ENCODE measurements around the gene CYP26B1. TPM values are rescaled to one million over a fixed set of nuclear protein-coding genes. Genes with fewer than 3 reads are reported as not detected.

Gene CYP26B1
- total RNA-seq, 2 donors from 2014 or later, result 6.0 to 20.8 TPM

DNA sequence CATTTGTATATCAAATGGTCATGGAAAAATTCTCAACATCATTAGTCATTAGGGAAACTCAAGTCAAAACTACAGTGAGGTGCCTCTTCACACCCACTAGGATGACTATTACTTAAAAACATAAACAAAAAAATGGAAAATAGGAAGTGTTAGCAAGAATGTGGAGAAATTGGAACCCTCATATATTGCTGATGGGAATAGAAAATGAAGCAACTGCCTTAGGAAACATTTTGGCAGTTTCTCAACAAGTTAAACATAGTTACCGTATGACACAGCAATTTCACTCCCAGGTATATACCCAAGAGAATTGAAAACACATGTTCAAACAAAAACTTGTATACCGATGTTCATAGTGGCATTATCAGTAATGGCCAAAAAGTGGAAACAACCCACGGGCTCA, 18.1 kb upstream of the CYP26B1 start:
- Histone ChIP-seq H3K4me3 (no peak overlapping the region), H3K9me3 (no peaks in the 10 kb centered on the region), H3K27ac (no peak overlapping the region), H3K36me3 (no peaks in the 10 kb centered on the region), H3K27me3 (replicated peaks; ENCODE audit: insufficient read depth) (no peaks in the 10 kb centered on the region), H3K4me1 (ENCODE audit: control insufficient read depth in 1 of 2, low read depth in 2 of 2) (no peaks in the 10 kb centered on the region)
- TF ChIP-seq, protein P1, sequence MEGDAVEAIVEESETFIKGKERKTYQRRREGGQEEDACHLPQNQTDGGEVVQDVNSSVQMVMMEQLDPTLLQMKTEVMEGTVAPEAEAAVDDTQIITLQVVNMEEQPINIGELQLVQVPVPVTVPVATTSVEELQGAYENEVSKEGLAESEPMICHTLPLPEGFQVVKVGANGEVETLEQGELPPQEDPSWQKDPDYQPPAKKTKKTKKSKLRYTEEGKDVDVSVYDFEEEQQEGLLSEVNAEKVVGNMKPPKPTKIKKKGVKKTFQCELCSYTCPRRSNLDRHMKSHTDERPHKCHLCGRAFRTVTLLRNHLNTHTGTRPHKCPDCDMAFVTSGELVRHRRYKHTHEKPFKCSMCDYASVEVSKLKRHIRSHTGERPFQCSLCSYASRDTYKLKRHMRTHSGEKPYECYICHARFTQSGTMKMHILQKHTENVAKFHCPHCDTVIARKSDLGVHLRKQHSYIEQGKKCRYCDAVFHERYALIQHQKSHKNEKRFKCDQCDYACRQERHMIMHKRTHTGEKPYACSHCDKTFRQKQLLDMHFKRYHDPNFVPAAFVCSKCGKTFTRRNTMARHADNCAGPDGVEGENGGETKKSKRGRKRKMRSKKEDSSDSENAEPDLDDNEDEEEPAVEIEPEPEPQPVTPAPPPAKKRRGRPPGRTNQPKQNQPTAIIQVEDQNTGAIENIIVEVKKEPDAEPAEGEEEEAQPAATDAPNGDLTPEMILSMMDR (IDR thresholded peaks at IDR 0.05), result no peak
- DNase-seq (ENCODE audit: low spot score) (no peak), ATAC-seq (ENCODE audit: insufficient number of reproducible peaks, low FRiP score, low read depth) (no peak)

DNA sequence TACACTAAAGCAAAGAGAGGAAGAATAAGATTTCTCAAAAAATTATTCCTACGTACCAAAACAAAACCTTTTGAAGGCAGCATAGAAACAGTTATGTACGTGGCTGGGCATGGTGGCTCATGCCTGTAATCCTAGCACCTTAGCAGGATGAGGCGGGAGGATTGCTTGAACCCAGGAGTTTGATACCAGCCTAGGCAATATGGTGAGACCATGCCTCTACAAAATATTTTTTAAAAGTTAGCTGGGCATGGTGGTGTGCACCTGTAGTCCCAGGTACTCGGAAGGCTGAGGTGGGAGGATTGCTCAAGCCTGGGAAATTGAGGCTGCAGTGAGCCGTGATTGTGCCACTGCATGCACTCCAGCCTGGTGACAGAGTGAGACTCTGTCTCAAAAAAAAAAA, 14.9 kb upstream of the CYP26B1 start:
- Histone ChIP-seq H3K9me3 (no peaks in the 10 kb centered on the region), H3K27me3 (replicated peaks; ENCODE audit: insufficient read depth) (no peaks in the 10 kb centered on the region), H3K27ac (no peak overlapping the region), H3K4me1 (ENCODE audit: control insufficient read depth in 1 of 2, low read depth in 2 of 2) (no peaks in the 10 kb centered on the region), H3K36me3 (no peaks in the 10 kb centered on the region), H3K4me3 (no peak overlapping the region)
- ATAC-seq (ENCODE audit: insufficient number of reproducible peaks, low FRiP score, low read depth) (no peak), DNase-seq (ENCODE audit: low spot score) (no peak)
- TF ChIP-seq, protein P1 (IDR thresholded peaks at IDR 0.05), result no peak

DNA sequence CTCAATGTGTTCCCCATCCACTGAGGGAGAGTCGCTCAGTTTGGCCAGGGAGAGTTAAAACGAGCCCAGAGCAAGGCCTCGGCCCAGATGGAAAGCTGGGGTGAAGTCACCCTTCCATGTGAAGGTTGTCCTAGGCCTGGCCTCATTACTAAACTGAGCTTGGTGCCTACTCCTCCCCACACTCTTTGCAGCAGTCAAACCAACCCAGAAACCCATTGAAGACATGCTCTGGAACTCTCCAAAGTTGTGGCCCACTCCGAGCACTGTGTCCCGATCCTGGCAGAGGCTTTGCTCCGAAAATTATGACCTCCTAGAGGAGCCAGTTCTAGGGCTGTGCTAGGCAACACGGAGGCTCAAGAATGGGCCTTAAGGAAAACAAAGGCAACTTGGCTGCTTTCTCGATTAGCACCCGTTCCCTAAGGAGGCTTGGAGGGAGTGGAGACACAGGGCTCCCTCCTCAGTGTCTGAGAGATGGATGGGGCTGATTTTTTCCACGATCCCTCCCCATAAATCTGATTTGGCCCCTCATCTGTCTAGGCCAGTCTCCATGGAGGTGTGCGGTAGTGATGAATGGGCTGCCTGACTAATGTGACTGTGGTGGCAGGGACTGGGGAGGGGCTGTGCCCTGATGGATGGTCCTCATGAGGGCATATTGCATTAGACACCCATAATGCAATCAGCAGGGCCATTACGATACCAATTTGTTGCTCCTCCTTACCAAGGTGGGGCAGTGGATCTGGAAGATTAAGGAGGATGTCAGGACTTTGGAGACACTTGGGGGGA, 11.7 kb upstream of the CYP26B1 start:
- no peak overlapping the region for H3K27ac ChIP-seq
- no peaks in the 10 kb centered on the region for H3K27me3 ChIP-seq (replicated peaks; ENCODE audit: insufficient read depth)
- H3K36me3 ChIP-seq, result no peaks in the 10 kb centered on the region
- no peak overlapping the region for H3K4me3 ChIP-seq
- DNase-seq (ENCODE audit: low spot score) (no peak), ATAC-seq (ENCODE audit: insufficient number of reproducible peaks, low FRiP score, low read depth) (no peak)
- H3K9me3 ChIP-seq, result no peaks in the 10 kb centered on the region
- TF ChIP-seq, protein P1 (IDR thresholded peaks at IDR 0.05), result no peak
- H3K4me1 ChIP-seq (ENCODE audit: control insufficient read depth in 1 of 2, low read depth in 2 of 2), result no peaks in the 10 kb centered on the region

DNA sequence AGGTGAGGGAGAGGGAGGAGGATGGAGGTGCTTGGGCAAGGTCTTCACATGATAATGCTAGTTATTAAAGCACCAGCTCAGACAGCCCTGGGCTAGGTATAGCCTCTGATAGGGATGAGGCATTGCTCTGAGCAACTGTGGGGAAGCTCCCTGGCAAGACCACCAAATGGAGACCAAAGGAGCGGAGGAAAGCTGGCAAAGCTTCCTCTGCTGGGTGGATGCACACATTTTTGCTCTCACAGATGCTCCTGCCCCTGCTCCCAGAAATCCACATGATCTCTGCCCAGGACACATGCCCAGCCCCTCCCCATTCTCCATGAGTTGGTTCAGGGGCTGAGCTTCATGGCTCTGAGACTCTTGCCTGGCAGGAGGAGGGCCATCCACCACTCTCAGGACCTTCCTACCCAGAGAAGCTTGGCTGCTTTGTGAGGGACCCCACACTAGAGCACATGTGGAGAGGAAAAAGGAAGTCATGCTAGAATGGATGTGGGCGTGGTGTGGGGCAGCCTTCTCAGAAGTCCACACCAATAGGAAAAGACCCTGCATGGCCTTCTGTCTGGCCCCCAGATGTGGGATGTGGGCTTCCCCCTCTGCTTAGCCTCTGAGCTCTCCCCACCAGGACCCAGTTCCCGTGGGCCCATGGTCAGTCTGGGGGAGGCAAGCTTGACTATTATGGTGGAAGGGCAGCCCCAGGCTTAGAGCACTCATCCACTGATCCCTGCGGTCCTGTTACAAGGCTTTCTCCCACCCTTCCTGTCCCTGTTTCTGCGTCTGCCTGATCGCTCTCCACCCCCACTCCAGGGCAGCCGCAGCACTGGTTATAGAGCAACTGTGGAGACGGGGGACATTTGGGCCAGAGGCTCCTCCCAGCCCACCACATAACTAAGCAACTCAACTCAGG, 10.5 kb upstream of the CYP26B1 start:
- ATAC-seq (ENCODE audit: insufficient number of reproducible peaks, low FRiP score, low read depth), result no peak
- DNase-seq (ENCODE audit: low spot score), result no peak
- Histone ChIP-seq H3K9me3 (no peaks in the 10 kb centered on the region), H3K27ac (no peak overlapping the region), H3K4me3 (no peak overlapping the region), H3K4me1 (ENCODE audit: control insufficient read depth in 1 of 2, low read depth in 2 of 2) (no peaks in the 10 kb centered on the region), H3K27me3 (replicated peaks; ENCODE audit: insufficient read depth) (no peaks in the 10 kb centered on the region), H3K36me3 (no peaks in the 10 kb centered on the region)
- TF ChIP-seq, protein P1 (IDR thresholded peaks at IDR 0.05), result no peak

DNA sequence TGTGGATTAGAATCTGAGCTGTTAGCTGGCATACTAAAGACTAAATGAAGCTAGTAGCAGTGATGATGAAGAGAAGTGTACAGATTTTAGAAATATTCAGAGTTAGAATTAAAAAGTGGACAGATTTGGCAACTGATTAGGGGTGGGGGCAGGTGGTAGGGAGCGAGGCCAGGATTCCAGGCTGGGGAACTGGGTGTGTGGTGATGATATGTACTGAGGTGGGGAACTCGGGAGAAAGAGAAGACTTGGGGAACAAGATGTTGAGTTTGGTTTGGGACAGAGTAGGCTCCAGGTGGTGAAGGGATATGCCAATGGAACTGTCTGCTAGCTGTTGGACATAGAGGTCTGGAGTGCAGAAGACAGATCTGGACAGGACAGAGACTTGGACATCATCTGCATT, 9.2 kb upstream of the CYP26B1 start:
- ATAC-seq (ENCODE audit: insufficient number of reproducible peaks, low FRiP score, low read depth), result no peak
- Histone ChIP-seq H3K27me3 (replicated peaks; ENCODE audit: insufficient read depth) (no peaks in the 10 kb centered on the region), H3K36me3 (no peaks in the 10 kb centered on the region), H3K9me3 (no peaks in the 10 kb centered on the region), H3K4me1 (ENCODE audit: control insufficient read depth in 1 of 2, low read depth in 2 of 2) (no peaks in the 10 kb centered on the region), H3K27ac (no peak overlapping the region), H3K4me3 (no peak overlapping the region)
- TF ChIP-seq, protein P1 (IDR thresholded peaks at IDR 0.05), result no peak
- DNase-seq (ENCODE audit: low spot score), result no peak

Measured in thoracic aorta (tissue), 2 donors.